Measurements from ENCODE around the gene GMCL2.

GMCL2 gene

DNA sequence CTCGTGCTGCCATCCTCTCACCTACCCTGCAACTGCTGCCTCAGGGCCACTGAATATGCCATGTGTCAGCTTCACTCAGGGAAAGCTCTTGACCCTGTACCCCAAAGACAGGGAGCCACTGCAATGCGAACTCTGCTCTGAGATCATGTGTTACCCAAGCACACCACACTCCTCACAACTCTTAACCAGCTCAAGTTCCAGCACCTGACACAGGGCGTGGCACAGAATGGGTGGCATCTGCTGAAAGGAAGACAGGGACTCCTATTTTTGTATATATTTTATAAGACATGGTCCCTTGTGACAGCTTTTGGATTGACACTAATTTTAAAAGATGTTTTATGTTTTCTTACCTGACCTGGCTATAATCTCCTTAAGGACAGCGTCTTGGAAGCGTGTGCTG is 34.7 kb upstream of the GMCL2 start:
- Histone ChIP-seq H3K4me3 (ENCODE audit: low read length in 2 of 2) (no peak overlapping the region), H3K9ac (ENCODE audit: low read length in 2 of 2) (no peak overlapping the region), H3K9me3 (ENCODE audit: control insufficient read depth in 2 of 2, low read length in 2 of 2) (no peaks in the 10 kb centered on the region), H3K4me1 (ENCODE audit: control insufficient read depth, insufficient read depth, low read length) (no peaks in the 10 kb centered on the region), H3K27me3 (ENCODE audit: control insufficient read depth in 1 of 2, insufficient read depth in 2 of 2, low read length in 2 of 2) (no peaks in the 10 kb centered on the region), H3K36me3 (ENCODE audit: control insufficient read depth in 2 of 2, insufficient read depth in 2 of 2, low read length in 2 of 2) (peaks cover 3 to 15% of the 10 kb centered on the region in 2 donors), H3K27ac (ENCODE audit: low read length) (no peak overlapping the region)

DNA sequence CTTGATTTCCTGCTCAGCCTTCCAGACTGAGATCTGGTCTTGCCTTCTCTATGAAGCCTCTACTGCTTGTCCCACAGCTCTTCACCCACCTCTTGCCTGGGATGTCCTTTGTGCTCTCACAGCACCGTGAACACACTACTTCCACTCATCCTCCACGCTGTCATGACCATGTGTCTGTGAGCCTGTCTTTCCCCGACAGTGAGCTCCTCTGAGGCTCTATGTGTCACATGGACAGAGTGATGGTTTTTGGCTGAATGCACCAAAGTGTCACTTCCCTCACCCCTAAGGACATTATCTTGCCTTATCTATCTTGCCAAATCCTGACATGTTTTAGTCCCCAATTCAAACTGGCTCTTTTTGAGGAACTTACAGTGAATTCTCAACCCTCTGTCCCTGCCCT is 34.1 kb upstream of the GMCL2 start:
- Histone ChIP-seq H3K27ac (ENCODE audit: low read length) (no peak overlapping the region), H3K9me3 (ENCODE audit: control insufficient read depth in 2 of 2, low read length in 2 of 2) (no peaks in the 10 kb centered on the region), H3K36me3 (ENCODE audit: control insufficient read depth in 2 of 2, insufficient read depth in 2 of 2, low read length in 2 of 2) (peaks cover 6 to 20% of the 10 kb centered on the region in 2 donors), H3K9ac (ENCODE audit: low read length in 2 of 2) (no peak overlapping the region), H3K27me3 (ENCODE audit: control insufficient read depth in 1 of 2, insufficient read depth in 2 of 2, low read length in 2 of 2) (no peaks in the 10 kb centered on the region), H3K4me1 (ENCODE audit: control insufficient read depth, insufficient read depth, low read length) (no peaks in the 10 kb centered on the region), H3K4me3 (ENCODE audit: low read length in 2 of 2) (no peak overlapping the region)

DNA sequence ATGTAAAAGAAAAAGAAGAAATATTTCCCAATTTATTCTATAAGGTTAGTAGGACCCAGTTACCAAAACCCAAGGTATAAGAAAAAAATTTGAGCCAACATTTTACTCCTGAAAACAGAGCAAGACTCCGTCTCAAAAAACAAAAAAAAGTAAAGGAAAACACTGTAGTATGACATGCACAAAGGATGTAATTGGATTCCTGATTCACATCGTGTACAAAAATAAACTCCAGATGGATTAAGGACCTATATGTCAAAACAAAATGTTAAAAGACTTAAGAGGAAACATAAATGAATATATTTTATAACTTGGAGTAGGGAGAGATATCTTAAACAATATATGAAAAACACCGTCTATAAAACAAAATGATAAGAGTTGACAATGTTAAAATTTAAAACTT is 31.7 kb upstream of the GMCL2 start:
- Histone ChIP-seq H3K36me3 (ENCODE audit: control insufficient read depth in 2 of 2, insufficient read depth in 2 of 2, low read length in 2 of 2) (peaks cover 28 to 40% of the 10 kb centered on the region in 2 donors), H3K27ac (ENCODE audit: low read length) (no peak overlapping the region), H3K9me3 (ENCODE audit: control insufficient read depth in 2 of 2, low read length in 2 of 2) (no peaks in the 10 kb centered on the region), H3K4me1 (ENCODE audit: control insufficient read depth, insufficient read depth, low read length) (no peaks in the 10 kb centered on the region), H3K27me3 (ENCODE audit: control insufficient read depth in 1 of 2, insufficient read depth in 2 of 2, low read length in 2 of 2) (no peaks in the 10 kb centered on the region), H3K4me3 (ENCODE audit: low read length in 2 of 2) (no peak overlapping the region), H3K9ac (ENCODE audit: low read length in 2 of 2) (no peak overlapping the region)

DNA sequence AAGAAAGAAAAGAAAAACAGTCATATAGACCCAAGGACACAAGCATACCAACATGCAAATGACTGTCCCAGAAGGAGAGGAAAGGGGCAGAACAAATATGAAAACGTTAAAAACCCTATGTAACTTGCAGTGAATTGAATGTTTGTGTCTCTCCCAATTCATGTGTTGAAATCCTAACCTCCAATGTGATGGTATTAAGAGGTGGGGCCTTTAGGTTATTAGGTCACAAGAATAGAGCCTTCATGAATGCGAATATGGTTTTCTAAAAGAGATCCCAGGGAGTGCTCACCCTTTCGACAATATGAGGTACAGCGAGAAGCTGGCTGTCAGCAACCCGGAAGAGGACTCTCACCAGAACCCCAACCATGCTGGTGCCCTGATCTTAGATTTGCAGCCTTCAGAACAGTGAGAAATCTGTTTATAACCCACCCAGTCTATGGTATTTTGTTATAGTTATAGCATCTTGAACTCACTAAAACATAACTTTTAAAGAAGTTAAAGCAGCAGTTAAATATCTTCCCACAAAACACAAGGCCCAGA is 31.1 kb upstream of the GMCL2 start:
- Histone ChIP-seq H3K4me1 (ENCODE audit: control insufficient read depth, insufficient read depth, low read length) (no peaks in the 10 kb centered on the region), H3K9ac (ENCODE audit: low read length in 2 of 2) (no peak overlapping the region), H3K27ac (ENCODE audit: low read length) (no peak overlapping the region), H3K27me3 (ENCODE audit: control insufficient read depth in 1 of 2, insufficient read depth in 2 of 2, low read length in 2 of 2) (no peaks in the 10 kb centered on the region), H3K36me3 (ENCODE audit: control insufficient read depth in 2 of 2, insufficient read depth in 2 of 2, low read length in 2 of 2) (peaks cover 32 to 43% of the 10 kb centered on the region in 2 donors), H3K4me3 (ENCODE audit: low read length in 2 of 2) (no peak overlapping the region), H3K9me3 (ENCODE audit: control insufficient read depth in 2 of 2, low read length in 2 of 2) (no peaks in the 10 kb centered on the region)

DNA sequence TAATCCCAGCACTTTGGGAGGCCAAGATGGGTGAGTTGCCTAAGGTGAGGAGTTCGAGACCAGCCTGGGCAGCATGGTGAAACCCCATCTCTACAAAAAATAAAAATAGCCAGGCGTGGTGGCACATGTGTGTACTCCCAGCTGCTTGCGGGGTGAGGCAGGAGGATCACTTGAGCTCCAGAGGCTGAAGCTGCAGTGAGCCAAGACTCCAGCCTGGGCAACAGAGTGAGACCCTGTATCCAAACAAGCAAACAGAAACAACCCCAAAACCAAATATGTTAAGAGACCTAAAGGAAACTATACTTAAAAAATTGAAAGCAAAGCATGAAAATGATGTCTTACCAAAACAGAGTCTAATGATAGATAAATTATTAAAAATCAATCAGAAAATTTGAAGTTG is 29.6 kb upstream of the GMCL2 start:
- H3K36me3 ChIP-seq (ENCODE audit: control insufficient read depth in 2 of 2, insufficient read depth in 2 of 2, low read length in 2 of 2) = peaks cover 47 to 48% of the 10 kb centered on the region in 2 donors
- no peaks in the 10 kb centered on the region for H3K9me3 ChIP-seq (ENCODE audit: control insufficient read depth in 2 of 2, low read length in 2 of 2)
- peaks cover 2% of the 10 kb centered on the region for H3K4me1 ChIP-seq (ENCODE audit: control insufficient read depth, insufficient read depth, low read length)
- H3K27ac ChIP-seq (ENCODE audit: low read length) = no peak overlapping the region
- H3K4me3 ChIP-seq (ENCODE audit: low read length in 2 of 2) = no peak overlapping the region
- no peaks in the 10 kb centered on the region for H3K27me3 ChIP-seq (ENCODE audit: control insufficient read depth in 1 of 2, insufficient read depth in 2 of 2, low read length in 2 of 2)
- H3K9ac ChIP-seq (ENCODE audit: low read length in 2 of 2) = no peak overlapping the region

DNA sequence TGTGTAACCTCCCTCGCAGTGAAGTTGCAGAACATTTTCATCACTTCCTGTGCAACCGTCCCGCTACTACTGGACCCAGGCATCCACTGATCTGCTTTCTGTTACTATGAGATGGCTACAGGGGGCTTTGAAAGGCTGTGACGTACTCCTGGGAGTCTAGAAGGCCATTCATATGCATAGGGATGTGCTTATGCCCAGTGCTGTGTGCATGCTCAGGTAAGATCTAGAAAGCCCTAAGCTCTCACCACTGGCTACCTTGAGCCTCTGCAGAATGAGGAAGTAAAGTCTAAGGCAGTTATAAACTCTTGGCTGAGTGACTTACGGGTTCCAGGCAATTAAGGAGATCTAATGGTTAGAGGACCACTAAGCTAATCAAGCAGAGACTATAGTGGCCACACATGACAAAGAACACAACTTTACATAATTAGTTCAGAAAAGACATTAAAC is 28.9 kb upstream of the GMCL2 start:
- H3K4me3 ChIP-seq (ENCODE audit: low read length in 2 of 2) = no peak overlapping the region
- H3K27ac ChIP-seq (ENCODE audit: low read length) = no peak overlapping the region
- H3K36me3 ChIP-seq (ENCODE audit: control insufficient read depth in 2 of 2, insufficient read depth in 2 of 2, low read length in 2 of 2) = peaks cover 49 to 54% of the 10 kb centered on the region in 2 donors
- peaks cover 2% of the 10 kb centered on the region for H3K4me1 ChIP-seq (ENCODE audit: control insufficient read depth, insufficient read depth, low read length)
- H3K27me3 ChIP-seq (ENCODE audit: control insufficient read depth in 1 of 2, insufficient read depth in 2 of 2, low read length in 2 of 2) = no peaks in the 10 kb centered on the region
- no peaks in the 10 kb centered on the region for H3K9me3 ChIP-seq (ENCODE audit: control insufficient read depth in 2 of 2, low read length in 2 of 2)
- H3K9ac ChIP-seq (ENCODE audit: low read length in 2 of 2) = no peak overlapping the region

DNA sequence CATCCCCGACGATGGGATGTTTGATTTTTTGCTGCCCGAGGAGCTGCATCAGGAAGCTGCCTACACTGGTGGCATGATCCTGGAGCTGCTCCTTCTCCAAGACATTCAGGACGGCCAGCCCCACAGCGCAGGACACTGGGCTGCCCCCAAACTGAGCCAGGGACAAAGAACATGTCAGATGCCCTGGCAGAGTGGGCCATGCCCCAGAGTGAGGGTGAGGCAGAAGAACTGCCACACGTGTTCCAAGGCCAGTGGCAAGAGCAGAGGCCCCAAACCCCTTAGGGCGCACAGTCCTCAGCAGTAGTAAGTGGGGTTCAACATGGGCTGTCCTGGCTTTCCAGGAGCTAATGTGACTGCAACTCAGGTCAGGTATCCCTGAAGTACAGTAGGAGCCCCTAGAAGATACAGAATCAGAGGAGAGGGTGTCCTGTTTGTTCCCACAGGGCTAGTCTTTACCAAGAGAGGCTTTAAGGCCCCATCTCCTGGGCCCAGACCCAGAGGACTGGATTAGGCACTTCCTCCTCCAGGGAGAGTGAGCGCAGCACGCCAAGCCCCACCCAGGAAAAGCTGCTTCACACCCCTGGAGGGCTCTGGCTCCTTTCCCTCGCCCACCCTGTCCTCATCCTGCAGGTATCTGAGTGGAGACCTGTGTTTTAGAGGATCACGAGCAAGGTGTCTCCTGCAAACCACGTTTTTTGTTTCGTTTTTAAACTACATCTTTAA is 28.3 kb upstream of the GMCL2 start:
- H3K9ac ChIP-seq (ENCODE audit: low read length in 2 of 2) = no peak overlapping the region
- H3K27ac ChIP-seq (ENCODE audit: low read length) = no peak overlapping the region
- H3K36me3 ChIP-seq (ENCODE audit: control insufficient read depth in 2 of 2, insufficient read depth in 2 of 2, low read length in 2 of 2) = peaks cover 53 to 58% of the 10 kb centered on the region in 2 donors
- H3K9me3 ChIP-seq (ENCODE audit: control insufficient read depth in 2 of 2, low read length in 2 of 2) = no peaks in the 10 kb centered on the region
- H3K27me3 ChIP-seq (ENCODE audit: control insufficient read depth in 1 of 2, insufficient read depth in 2 of 2, low read length in 2 of 2) = no peaks in the 10 kb centered on the region
- no peak overlapping the region for H3K4me3 ChIP-seq (ENCODE audit: low read length in 2 of 2)
- peaks cover 2% of the 10 kb centered on the region for H3K4me1 ChIP-seq (ENCODE audit: control insufficient read depth, insufficient read depth, low read length)

DNA sequence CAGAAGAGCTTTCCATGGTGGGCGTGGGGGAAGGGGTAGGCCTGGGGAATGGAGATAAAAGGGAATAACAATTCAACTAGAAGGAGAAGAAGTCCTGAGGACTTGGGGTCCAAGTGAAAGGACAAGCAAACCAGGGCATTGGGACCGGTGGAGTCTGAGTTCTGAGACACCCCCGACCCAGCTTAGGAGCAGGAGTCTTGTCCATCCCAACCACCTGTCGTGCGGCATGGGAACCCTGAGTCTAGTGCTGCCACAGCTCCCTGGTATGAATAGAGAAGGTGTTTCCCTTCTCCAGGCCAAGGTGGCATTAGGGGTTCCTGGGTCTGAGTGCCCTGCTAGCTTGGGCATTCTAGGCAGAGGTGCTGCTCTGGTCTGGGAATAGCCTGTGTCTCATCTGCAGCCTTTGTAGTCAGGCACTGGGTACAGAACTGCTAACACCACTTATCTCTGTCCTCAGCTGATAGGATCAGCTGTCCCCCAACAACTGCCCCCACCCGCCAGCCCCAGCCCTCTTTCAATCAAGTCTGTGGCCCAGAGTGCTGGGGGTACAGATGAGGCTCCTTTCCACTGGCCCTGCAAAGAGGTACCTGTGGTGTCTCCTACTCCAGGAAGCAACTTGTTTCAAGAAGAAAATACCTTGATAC is 27.1 kb upstream of the GMCL2 start:
- H3K27me3 ChIP-seq (ENCODE audit: control insufficient read depth in 1 of 2, insufficient read depth in 2 of 2, low read length in 2 of 2) = no peaks in the 10 kb centered on the region
- peaks cover 2% of the 10 kb centered on the region for H3K4me1 ChIP-seq (ENCODE audit: control insufficient read depth, insufficient read depth, low read length)
- no peak overlapping the region for H3K9ac ChIP-seq (ENCODE audit: low read length in 2 of 2)
- peaks cover 64 to 67% of the 10 kb centered on the region in 2 donors for H3K36me3 ChIP-seq (ENCODE audit: control insufficient read depth in 2 of 2, insufficient read depth in 2 of 2, low read length in 2 of 2)
- H3K9me3 ChIP-seq (ENCODE audit: control insufficient read depth in 2 of 2, low read length in 2 of 2) = no peaks in the 10 kb centered on the region
- no peak overlapping the region for H3K27ac ChIP-seq (ENCODE audit: low read length)
- H3K4me3 ChIP-seq (ENCODE audit: low read length in 2 of 2) = no peak overlapping the region

DNA sequence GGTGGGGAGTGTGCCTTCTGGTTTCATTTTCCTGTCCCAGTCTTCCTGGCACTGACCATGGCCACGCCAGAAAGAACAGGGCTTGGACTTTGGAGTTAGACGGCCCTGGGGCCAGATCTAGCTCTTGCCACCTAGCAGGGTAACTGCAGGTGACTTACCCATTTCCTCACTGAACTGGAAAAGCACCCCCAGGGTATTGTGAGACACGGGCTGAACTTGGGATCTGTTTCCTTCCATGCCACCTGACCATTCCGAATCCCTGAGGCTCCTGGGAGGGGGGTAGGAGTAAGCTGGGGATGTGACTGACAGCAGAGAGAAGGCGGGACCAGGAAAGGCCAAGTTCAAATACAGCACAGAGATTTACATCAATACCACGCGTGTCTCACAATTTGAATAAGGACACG is 26.6 kb upstream of the GMCL2 start:
- Histone ChIP-seq H3K9me3 (ENCODE audit: control insufficient read depth in 2 of 2, low read length in 2 of 2) (no peaks in the 10 kb centered on the region), H3K4me3 (ENCODE audit: low read length in 2 of 2) (no peak overlapping the region), H3K4me1 (ENCODE audit: control insufficient read depth, insufficient read depth, low read length) (peaks cover 2% of the 10 kb centered on the region), H3K36me3 (ENCODE audit: control insufficient read depth in 2 of 2, insufficient read depth in 2 of 2, low read length in 2 of 2) (peaks cover 68 to 73% of the 10 kb centered on the region in 2 donors), H3K9ac (ENCODE audit: low read length in 2 of 2) (no peak overlapping the region), H3K27ac (ENCODE audit: low read length) (no peak overlapping the region), H3K27me3 (ENCODE audit: control insufficient read depth in 1 of 2, insufficient read depth in 2 of 2, low read length in 2 of 2) (no peaks in the 10 kb centered on the region)

DNA sequence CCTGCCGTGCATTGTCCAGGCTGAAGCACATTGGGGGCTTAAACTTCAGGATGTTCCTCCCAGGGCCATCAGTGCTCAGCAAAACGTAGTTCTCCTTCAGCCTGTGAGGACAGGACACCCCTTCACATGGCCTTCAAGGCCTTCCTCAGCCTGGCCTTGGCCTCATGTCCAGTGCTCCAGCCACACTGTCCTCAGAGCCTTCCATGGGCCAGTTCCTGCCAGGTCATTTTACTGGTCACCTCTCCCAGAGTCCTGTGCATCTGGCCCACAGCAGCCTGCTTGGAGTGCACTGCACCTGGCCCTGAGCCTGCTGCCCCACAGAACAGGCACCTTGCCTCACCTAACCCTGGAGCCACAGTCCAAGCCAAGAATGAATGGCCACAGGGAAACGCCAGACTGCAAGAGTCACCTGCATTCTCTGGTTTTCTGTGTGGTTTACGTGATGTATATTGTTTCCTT is 25.9 kb upstream of the GMCL2 start:
- H3K27ac ChIP-seq (ENCODE audit: low read length) = no peak overlapping the region
- H3K27me3 ChIP-seq (ENCODE audit: control insufficient read depth in 1 of 2, insufficient read depth in 2 of 2, low read length in 2 of 2) = no peaks in the 10 kb centered on the region
- peaks cover 68 to 75% of the 10 kb centered on the region in 2 donors for H3K36me3 ChIP-seq (ENCODE audit: control insufficient read depth in 2 of 2, insufficient read depth in 2 of 2, low read length in 2 of 2)
- peaks cover 2% of the 10 kb centered on the region for H3K4me1 ChIP-seq (ENCODE audit: control insufficient read depth, insufficient read depth, low read length)
- no peak overlapping the region for H3K9ac ChIP-seq (ENCODE audit: low read length in 2 of 2)
- H3K9me3 ChIP-seq (ENCODE audit: control insufficient read depth in 2 of 2, low read length in 2 of 2) = no peaks in the 10 kb centered on the region
- no peak overlapping the region for H3K4me3 ChIP-seq (ENCODE audit: low read length in 2 of 2)
